ENCODE results near the gene C1QTNF5. TPM values are rescaled to one million over a fixed set of nuclear protein-coding genes. Genes with fewer than 3 reads are reported as not detected.
A peak's percentile ranks its signal among the peaks of the same experiment; 100 is the strongest.

C1QTNF5 gene
- total RNA-seq, 4 donors from 2014 or later = 13.0 to 46.4 (median 27.8) TPM

DNA sequence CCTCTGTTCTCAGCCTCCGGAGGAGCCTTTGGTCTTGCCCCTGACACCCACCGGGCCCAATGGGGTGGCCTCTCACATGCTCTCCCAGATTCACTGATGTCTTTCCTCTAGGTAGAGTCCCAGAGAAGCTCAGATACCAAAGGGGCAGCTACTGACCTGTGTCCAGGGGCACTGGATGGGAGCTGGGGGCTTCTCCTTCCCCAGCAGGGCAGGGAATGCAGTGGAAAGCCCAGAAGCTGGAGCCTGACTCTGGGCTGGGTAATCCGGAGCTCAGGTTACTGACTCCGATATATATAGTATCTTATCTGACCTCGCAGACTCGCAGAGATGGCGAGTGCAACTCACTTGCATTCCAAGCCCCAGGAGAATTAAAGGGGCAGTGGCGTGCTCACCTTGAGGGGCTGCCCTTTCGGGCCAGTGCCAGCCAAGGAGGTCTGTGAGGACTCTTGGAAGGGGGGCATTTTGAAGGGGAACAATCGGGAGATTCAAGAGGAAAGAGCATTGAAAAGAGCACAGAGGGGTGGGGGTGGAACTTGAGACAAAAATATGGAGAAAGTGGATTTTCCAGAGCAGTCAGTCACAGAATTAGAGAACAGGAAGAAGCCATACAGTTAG lies 38.3 kb upstream of the C1QTNF5 start:
- H3K27ac ChIP-seq = no peak overlapping the region
- no peak for TF ChIP-seq POLR2A (IDR thresholded peaks at IDR 0.05)
- TF ChIP-seq, protein P1, sequence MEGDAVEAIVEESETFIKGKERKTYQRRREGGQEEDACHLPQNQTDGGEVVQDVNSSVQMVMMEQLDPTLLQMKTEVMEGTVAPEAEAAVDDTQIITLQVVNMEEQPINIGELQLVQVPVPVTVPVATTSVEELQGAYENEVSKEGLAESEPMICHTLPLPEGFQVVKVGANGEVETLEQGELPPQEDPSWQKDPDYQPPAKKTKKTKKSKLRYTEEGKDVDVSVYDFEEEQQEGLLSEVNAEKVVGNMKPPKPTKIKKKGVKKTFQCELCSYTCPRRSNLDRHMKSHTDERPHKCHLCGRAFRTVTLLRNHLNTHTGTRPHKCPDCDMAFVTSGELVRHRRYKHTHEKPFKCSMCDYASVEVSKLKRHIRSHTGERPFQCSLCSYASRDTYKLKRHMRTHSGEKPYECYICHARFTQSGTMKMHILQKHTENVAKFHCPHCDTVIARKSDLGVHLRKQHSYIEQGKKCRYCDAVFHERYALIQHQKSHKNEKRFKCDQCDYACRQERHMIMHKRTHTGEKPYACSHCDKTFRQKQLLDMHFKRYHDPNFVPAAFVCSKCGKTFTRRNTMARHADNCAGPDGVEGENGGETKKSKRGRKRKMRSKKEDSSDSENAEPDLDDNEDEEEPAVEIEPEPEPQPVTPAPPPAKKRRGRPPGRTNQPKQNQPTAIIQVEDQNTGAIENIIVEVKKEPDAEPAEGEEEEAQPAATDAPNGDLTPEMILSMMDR (IDR thresholded peaks at IDR 0.05) = no peak
- H3K9me3 ChIP-seq = no peaks in the 10 kb centered on the region
- H3K36me3 ChIP-seq = no peaks in the 10 kb centered on the region
- H3K27me3 ChIP-seq = no peaks in the 10 kb centered on the region
- peaks cover 28 to 43% of the 10 kb centered on the region in 2 donors for H3K4me1 ChIP-seq
- no peak for DNase-seq
- WGBS, 2 donors = 77 to 79% methylated on average over 9 to 10 of the region's 10 CpGs
- intact Hi-C loops (cut with DNase I) = no loop called here
- no peak overlapping the region for H3K4me3 ChIP-seq (replicated peaks in 1 of 3)

DNA sequence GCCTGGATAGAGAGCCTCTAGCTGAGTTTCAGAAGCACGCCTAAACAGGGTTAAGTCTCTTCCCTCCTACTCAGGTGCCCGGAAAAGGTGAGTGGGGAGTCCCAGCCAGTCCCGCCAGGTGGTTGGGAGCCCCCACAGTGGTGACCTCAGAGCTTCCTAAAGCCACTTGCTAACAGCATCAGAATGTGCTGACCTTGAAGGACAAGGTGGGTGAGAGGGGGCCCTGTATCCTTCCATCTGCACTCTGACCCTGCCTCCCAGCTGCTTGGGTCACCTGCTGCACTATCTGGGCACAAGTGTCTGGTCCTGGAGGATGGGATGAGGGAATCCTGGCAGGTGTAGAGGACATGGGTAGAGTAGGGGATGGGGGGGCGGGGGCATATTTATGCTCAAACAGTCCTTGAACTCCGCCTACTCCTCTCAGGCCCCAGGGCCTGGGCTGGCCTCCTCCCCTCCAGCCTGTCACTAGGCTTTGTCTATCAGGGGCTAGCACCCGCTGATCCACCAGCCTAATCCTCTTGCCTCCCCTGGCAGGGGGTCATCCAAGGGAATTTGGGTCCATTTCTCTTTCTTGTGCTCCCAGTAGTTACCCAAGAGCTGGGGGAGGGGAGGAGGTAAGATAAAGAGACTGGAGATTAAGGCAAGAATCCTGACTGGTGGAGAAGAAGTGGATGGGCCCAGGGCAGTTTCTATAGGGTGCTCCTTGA lies 37.4 kb upstream of the C1QTNF5 start:
- intact Hi-C loops (cut with DNase I) = no loop called here
- H3K4me1 ChIP-seq = peaks cover 28 to 43% of the 10 kb centered on the region in 2 donors

DNA sequence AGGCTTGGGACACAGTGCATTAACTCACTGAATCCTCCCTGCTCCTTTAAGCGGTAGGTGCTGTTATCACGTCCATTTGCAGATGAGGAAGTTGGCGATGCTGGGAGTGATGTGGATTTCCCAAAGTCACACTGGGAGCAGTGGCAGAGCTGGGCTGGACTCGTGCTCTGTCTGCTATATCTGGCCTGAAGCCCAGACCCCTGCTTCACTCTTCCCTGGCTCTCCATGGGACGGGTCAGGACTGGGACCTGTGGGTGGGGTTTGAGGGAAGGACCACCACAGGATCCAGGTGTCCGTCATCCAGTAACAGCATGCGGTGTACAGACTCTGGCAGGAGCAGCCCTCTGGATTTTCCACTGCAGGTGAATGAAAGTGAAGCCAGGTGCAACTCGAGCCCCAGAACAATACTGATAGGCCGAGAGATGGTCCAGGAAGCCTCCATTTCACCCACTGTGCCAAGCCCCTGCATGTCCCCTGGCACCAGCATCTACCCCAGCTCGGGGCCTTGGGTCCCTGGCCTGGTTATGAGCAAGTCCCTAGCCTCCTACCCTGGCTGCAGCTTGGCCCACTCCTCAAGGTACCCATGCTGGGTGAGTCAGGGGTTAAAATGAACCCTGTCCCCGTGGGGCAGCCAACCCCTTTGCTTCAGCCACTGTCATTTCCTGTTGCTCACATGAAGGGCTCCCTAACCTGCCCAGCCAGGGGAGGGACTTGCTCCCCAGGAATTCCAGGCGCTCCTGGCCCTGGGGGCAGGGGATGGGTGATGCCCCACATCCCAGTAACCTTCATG lies 36.6 kb upstream of the C1QTNF5 start:
- no peak for DNase-seq
- Histone ChIP-seq H3K27ac (peak overlapping the region in 1 of 3 donors; percentile 85), H3K4me3 (replicated peaks in 1 of 3) (no peak overlapping the region), H3K36me3 (no peaks in the 10 kb centered on the region), H3K4me1 (peaks cover 28 to 41% of the 10 kb centered on the region in 2 donors), H3K9me3 (no peaks in the 10 kb centered on the region), H3K27me3 (no peaks in the 10 kb centered on the region)
- intact Hi-C loops (cut with DNase I) = no loop called here
- WGBS, 2 donors = 77 to 83% methylated on average over 9 to 11 of the region's 12 CpGs
- TF ChIP-seq, protein P1 (IDR thresholded peaks at IDR 0.05) = no peak
- TF ChIP-seq POLR2A (IDR thresholded peaks at IDR 0.05) = no peak

More for the DNA sequence above, 37.4 kb upstream of the C1QTNF5 start:
- Histone ChIP-seq H3K4me3 (replicated peaks in 1 of 3) (no peak overlapping the region), H3K36me3 (no peaks in the 10 kb centered on the region), H3K27ac (no peak overlapping the region), H3K9me3 (no peaks in the 10 kb centered on the region), H3K27me3 (no peaks in the 10 kb centered on the region)
- no peak for DNase-seq
- 73 to 80% methylated on average over 5 to 6 of the region's 6 CpGs for WGBS, 2 donors
- TF ChIP-seq, protein P1 (IDR thresholded peaks at IDR 0.05) = no peak
- no peak for TF ChIP-seq POLR2A (IDR thresholded peaks at IDR 0.05)

DNA sequence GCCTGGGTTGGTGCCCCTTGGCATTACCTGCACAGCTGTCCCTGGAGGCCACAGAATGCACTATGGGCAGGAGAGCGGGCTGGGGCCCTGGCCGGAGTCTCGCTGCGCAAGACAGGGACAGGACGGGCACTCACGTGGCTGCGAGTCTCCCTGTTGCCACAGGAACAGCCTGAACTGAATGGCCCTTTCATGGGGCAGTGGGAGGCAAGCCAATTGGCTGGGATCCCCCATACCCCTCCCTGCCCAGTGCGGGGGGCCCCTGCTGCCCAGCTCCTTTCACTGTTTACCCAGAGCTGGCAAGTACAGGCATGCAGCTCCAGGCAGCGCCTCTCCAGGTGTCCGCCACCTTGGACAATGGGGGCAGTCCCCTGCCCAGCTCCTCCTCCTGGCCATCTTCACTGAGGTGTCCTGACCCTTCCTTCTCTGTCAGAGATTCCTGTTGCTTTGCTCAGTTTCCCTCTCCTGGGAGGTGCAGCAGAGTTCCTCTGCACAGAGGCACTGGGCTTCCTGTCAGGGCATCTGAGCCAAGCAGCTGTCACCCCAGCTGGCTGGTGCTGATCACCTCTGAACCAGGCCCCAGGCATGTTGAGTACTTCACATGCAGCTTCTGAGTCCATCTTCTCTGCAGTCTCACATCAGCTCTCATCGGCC lies 35.6 kb upstream of the C1QTNF5 start:
- WGBS, 2 donors = 32 to 41% methylated on average over 8 to 9 of the region's 11 CpGs
- peak; percentile 91 to 94 for DNase-seq
- intact Hi-C loops (cut with DNase I) = no loop called here

More for the DNA sequence above, 35.6 kb upstream of the C1QTNF5 start:
- H3K27me3 ChIP-seq = no peaks in the 10 kb centered on the region
- TF ChIP-seq, protein P1 (IDR thresholded peaks at IDR 0.05) = peak in 1 of 6 experiments; percentile 14
- TF ChIP-seq POLR2A (IDR thresholded peaks at IDR 0.05) = peak in 1 of 2 donors; percentile 51
- H3K9me3 ChIP-seq = no peaks in the 10 kb centered on the region
- H3K27ac ChIP-seq = peak overlapping the region; percentile 44 to 85 (median 72)
- no peak overlapping the region for H3K4me3 ChIP-seq (replicated peaks in 1 of 3)
- H3K4me1 ChIP-seq = peaks cover 23 to 39% of the 10 kb centered on the region in 2 donors
- no peaks in the 10 kb centered on the region for H3K36me3 ChIP-seq
